Chondrocyte (in vitro differentiated cells): ENCODE results near the gene USP19. TPM values are rescaled to one million over a fixed set of nuclear protein-coding genes. Genes with fewer than 3 reads are reported as not detected.

Source experiments
- DNase-seq: peaks from one replicate; pipeline ENCODE4 v3.0.0; 2021; ENCODE audit warnings: mixed read lengths, low spot score
- H3K27ac Mint-ChIP-seq: one replicate; pipeline ENCODE4 v1.8.0; 2021; ENCODE audit warnings: mild to moderate bottlenecking, moderate library complexity, mixed read lengths; ENCODE audit not compliant: unreplicated experiment
- H3K27me3 Mint-ChIP-seq: 2 replicates; pipeline ENCODE4 v1.8.0; 2021; ENCODE audit warnings: low read depth, mixed read lengths
- H3K36me3 Mint-ChIP-seq: 2 replicates; pipeline ENCODE4 v1.8.0; 2021; ENCODE audit warnings: low read depth, mixed read lengths
- H3K4me1 Mint-ChIP-seq: 2 replicates; pipeline ENCODE4 v1.8.0; 2021; ENCODE audit warnings: low read depth, mild to moderate bottlenecking, mixed read lengths
- H3K4me3 Mint-ChIP-seq: one replicate; pipeline ENCODE4 v1.8.0; 2021; ENCODE audit warnings: mild to moderate bottlenecking, moderate library complexity, mixed read lengths; ENCODE audit not compliant: unreplicated experiment
- H3K9me3 Mint-ChIP-seq: 2 replicates; pipeline ENCODE4 v1.8.0; 2021; ENCODE audit warnings: low read depth, mixed read lengths
- total RNA-seq: library from RNA; stranded (reverse); gene quantifications from 3 replicates; pipeline ENCODE4 v1.2.1, GENCODE V29; 2021
- TF ChIP-seq, protein P1 (sequence below): fragments of 200-600 bp; sonication (generic); IDR thresholded peaks from 2 replicates; pipeline ENCODE4 v1.5.0; 2021; ENCODE audit warnings: antibody characterized with exemption, mild to moderate bottlenecking, moderate library complexity

The USP19 gene
- total RNA-seq, 1 donor from 2014 or later, result 34.2 TPM

DNA sequence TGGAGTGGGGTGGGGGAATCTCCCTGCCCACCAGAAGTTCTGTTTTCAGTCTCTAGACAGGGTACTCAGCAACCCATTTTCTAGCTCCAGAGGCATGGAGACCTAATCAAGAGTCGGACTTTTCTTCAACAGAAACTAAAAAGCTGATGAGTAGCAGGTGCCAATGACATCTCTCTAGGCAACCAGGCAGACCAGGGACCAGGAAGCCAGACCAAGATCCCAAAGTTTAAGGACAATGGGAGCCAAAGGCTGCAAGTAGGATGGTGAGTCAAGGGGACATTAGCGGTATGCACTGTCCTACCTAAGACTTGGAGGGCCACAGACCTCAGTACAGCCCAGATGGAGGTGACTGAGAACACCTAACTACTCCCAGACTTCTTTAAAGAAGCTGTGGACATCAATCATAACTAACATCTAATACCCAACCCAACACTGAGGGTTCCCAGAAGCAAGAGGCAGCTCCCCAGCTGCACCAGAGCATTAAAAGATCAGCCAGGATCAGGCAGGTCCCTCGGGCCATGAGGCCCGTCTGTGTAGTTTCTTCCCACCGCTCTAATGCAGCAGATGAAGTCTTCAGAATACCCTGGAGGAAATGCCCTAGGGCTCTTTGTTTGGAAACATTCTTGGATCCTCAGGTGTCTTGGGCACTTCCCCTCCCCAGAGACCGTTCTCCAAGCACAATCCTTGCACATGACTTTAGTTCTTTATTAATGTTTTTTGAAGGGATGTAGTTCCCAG, 44.5 kb upstream of the USP19 start:
- Mint-ChIP-seq H3K36me3 (peaks cover 8% of the 10 kb centered on the region), H3K4me1 (peaks cover 21% of the 10 kb centered on the region), H3K27me3 (no peaks in the 10 kb centered on the region), H3K9me3 (no peaks in the 10 kb centered on the region), H3K27ac (peak overlapping the region; percentile 86), H3K4me3 (peak overlapping the region; percentile 84)
- no peak for DNase-seq
- TF ChIP-seq, protein P1, sequence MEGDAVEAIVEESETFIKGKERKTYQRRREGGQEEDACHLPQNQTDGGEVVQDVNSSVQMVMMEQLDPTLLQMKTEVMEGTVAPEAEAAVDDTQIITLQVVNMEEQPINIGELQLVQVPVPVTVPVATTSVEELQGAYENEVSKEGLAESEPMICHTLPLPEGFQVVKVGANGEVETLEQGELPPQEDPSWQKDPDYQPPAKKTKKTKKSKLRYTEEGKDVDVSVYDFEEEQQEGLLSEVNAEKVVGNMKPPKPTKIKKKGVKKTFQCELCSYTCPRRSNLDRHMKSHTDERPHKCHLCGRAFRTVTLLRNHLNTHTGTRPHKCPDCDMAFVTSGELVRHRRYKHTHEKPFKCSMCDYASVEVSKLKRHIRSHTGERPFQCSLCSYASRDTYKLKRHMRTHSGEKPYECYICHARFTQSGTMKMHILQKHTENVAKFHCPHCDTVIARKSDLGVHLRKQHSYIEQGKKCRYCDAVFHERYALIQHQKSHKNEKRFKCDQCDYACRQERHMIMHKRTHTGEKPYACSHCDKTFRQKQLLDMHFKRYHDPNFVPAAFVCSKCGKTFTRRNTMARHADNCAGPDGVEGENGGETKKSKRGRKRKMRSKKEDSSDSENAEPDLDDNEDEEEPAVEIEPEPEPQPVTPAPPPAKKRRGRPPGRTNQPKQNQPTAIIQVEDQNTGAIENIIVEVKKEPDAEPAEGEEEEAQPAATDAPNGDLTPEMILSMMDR, result no peak

DNA sequence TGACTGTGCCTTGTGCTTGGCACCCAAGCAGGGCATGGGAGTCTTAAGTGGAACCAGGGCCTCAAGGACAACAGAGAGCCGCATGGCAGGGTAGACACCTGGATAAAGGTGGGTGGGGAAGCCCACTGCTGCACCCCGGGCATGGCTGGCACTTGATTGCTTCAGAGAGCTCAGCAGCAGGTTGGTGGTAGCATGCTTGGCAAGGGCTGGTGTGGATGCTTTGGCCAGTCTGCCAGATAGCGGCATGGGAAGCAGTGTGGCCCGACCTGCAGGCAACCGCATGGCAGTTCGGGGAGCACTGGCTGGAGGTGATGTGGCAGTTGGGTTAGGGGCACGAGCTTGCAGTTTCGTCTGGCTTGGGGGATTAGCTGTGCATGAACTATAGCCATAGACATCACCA, 43.0 kb upstream of the USP19 start:
- H3K4me1 Mint-ChIP-seq, result peaks cover 21% of the 10 kb centered on the region
- H3K36me3 Mint-ChIP-seq, result peaks cover 8% of the 10 kb centered on the region
- no peak overlapping the region for H3K4me3 Mint-ChIP-seq
- H3K27ac Mint-ChIP-seq, result no peak overlapping the region
- no peaks in the 10 kb centered on the region for H3K9me3 Mint-ChIP-seq
- H3K27me3 Mint-ChIP-seq, result no peaks in the 10 kb centered on the region
- DNase-seq, result no peak
- TF ChIP-seq, protein P1, result no peak

DNA sequence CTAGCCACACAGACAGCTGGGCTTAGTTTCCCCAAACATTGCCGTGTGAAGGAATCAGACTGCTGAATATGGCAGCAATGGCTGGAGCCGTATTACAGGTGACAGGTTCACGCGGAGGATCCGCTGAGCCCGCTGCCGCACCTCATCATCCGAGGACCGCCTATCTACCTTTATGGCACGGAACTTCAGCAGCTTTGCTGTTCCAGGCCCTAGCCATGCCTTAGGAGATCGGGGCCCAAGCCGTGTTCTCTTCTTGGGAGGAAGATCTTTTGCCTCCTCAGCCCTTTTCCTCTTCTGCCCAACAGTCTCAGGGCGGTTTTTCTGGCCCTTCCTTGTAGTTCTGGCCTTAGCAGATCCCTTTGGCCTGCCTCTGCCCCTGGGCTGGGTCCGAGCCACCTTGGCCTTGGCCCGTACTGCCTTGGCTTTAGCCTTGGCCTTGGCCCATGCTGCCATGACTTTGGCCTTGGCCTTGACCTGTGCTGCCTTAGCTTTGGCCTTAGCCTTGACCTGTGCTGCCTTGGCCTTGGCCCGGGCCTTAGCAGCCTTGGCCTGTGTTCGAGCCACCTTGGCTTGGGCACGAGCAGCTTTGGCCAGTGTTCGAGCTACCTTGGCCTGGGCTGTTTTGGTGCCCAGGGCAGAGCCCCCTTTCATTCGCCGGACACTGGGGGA, 42.3 kb upstream of the USP19 start:
- no peaks in the 10 kb centered on the region for H3K9me3 Mint-ChIP-seq
- TF ChIP-seq, protein P1, result no peak
- H3K27me3 Mint-ChIP-seq, result no peaks in the 10 kb centered on the region
- H3K4me3 Mint-ChIP-seq, result no peak overlapping the region
- H3K36me3 Mint-ChIP-seq, result peaks cover 8% of the 10 kb centered on the region
- H3K4me1 Mint-ChIP-seq, result peaks cover 21% of the 10 kb centered on the region
- DNase-seq, result no peak
- H3K27ac Mint-ChIP-seq, result no peak overlapping the region

DNA sequence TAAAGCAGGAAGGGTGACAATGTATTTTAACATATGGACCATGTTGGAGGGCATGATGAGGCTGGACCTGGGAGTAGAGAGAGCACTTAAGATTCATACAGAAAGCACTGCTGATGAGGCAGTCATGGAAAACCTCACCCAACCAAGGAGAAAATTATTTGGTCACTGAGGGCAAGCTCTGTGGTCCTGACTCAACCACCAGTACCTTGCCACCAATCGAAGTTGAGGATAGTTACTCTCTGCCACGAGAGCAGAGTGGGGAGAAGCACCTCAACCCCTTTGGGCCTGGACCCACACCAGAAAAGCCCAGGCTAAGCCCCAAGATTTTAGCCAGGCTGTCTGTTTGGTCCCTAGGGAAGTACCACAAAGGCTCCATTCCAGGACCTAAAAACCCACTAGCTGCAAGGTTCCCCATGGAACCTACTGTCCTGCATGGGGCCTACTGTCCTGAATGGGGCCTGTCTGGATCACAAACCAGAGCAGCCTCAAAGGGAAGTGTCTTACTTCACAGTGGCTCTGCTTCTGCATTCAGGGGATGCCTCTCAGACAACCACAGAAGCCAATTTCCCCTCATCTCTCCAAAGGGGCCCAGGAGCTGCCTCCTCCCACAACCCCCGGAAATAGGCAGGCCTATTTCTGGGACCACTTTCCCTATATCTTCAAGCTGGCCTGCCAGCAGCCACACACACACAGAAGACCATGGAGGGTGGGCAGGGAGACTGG, 41.3 kb upstream of the USP19 start:
- no peak overlapping the region for H3K27ac Mint-ChIP-seq
- DNase-seq, result no peak
- no peaks in the 10 kb centered on the region for H3K27me3 Mint-ChIP-seq
- peaks cover 8% of the 10 kb centered on the region for H3K36me3 Mint-ChIP-seq
- peaks cover 21% of the 10 kb centered on the region for H3K4me1 Mint-ChIP-seq
- H3K9me3 Mint-ChIP-seq, result no peaks in the 10 kb centered on the region
- H3K4me3 Mint-ChIP-seq, result no peak overlapping the region
- TF ChIP-seq, protein P1, result no peak

DNA sequence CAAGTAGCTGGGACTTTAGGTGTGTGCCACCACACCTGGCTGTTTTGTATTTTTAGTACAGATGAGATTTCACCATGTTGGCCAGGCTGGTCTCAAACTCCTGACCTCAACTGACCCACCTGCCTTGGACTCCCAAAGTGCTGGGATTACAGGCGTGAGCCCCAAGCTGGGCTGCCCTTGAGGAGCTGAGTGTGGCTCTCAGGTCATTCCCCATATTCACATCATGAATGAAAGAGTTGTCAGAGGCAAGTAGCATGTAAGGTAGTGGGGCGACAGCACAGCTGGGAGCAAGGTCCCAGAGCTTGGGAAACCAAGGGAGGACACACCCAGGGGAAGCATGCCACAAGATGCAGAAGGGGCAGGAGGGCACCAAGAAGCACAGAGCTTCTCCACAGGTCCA, 40.6 kb upstream of the USP19 start:
- no peaks in the 10 kb centered on the region for H3K9me3 Mint-ChIP-seq
- TF ChIP-seq, protein P1, result no peak
- peak overlapping the region; percentile 41 for H3K27ac Mint-ChIP-seq
- H3K4me1 Mint-ChIP-seq, result peaks cover 15% of the 10 kb centered on the region
- no peaks in the 10 kb centered on the region for H3K27me3 Mint-ChIP-seq
- H3K36me3 Mint-ChIP-seq, result peaks cover 8% of the 10 kb centered on the region
- no peak overlapping the region for H3K4me3 Mint-ChIP-seq
- DNase-seq, result no peak
